Embryonic facial prominence (tissue), 1 donor: Measurements from ENCODE around the gene GFRA3.
"Not testable (repeated sequence)": the region's sequence is repeated elsewhere in the genome, so short reads cannot be mapped to it uniquely, and the experiment has no call there.

Experiments
- DNase-seq: peaks from one replicate; pipeline ENCODE4 v3.0.0-alpha.2; 2016; ENCODE audit errors: extremely low spot score

The GFRA3 gene, protein sequence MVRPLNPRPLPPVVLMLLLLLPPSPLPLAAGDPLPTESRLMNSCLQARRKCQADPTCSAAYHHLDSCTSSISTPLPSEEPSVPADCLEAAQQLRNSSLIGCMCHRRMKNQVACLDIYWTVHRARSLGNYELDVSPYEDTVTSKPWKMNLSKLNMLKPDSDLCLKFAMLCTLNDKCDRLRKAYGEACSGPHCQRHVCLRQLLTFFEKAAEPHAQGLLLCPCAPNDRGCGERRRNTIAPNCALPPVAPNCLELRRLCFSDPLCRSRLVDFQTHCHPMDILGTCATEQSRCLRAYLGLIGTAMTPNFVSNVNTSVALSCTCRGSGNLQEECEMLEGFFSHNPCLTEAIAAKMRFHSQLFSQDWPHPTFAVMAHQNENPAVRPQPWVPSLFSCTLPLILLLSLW

DNA sequence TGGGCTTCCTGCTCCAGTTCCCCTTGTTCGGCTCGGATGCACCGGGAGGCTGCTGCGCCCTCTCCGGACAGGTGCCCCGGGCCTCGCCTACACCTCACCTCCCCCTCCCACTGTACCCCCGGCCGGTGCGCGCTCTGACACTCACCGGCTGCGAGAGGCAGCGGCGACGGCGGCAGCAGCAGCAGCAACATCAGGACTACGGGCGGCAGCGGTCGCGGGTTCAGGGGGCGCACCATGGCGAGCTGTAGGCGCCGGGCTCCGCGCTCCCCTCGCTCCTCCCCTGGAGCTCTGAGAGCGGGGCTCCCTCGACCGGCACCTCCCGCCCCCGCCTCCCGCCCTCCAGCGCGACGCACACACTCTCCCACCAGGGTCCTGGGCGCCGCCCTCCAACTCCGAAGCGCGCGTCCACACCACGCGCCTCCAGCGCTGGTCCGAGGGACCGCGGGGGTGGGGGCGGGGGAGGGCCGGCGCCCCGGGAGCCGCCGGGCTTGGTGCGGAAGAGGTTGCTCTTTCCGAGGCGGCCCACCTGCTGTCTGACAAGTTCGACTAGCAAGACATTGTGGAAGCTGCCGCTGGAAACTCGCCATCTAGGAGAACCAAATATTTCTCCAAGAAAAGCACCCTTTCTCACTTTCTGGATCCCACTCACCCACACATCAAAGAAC, at the start of gene GFRA3:
TSS of gene GFRA3 (minus strand) at position 433 of the 665 bp plus-strand sequence. CDS start at position 236, 197 bp downstream.
- no peak for DNase-seq

DNA sequence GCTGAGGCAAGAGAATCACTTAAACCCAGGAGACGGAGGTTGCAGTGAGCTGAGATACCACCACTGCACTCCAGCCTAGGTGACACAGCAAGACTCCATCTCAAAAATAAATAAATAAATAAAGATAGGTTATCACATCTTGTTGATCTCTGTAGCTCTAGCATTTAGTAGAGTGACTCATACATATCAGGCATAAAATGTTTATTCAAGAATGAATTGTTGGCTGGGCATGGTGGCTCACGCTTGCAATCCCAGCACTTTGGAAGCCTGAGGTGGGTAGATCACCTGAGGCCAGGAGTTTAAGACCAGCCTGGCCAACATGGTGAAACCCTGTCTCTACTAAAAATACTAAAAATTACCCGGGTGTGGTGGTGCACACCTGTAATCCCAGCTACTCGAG, 43.8 kb upstream of the GFRA3 start:
- not testable (repeated sequence) for DNase-seq

DNA sequence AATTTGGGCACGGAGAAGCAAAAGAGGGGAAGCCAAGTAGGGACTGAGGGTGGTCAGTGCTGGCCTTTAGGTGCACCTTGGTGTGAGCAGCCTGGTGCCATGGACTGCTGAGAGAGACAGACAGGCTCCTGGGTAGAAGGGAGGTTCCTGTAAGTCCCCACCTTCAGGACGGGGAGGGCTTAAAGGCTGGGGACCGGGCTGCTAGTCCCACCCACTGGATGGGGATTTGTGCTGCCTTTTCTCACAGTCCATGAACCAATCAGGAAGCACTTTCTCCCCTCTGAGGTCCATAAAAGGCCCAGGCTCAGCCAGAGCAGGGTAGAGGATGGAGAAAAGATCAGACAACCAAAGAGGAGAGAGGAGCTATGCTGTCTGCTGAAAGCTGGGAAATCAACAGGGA, 41.9 kb upstream of the GFRA3 start:
- no peak for DNase-seq

DNA sequence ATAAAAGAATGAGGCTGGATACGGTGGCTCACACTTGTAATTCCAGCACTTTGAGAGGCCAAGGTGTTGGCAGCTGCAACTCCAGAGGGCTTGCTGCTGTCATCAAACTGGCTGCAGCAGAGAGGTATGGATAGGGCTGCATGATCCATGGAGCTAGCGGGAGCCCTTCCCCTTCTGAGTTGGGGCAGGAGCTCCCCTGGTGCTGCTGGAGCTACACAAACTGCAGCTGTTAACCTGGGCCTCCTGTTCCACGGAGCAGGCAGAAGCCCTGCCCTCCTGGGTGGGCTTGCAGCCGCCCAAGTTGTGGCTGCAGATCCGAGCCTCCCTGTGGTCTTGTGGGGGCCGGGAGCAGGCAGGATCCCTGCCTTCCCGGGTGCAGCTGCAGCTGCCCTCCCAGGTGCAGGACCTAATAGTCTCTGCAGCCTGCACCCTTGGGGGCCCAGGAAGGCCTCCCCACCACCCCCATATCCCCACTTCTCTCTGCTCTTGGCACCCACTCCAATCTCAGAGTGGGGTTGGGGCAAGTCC, 41.4 kb upstream of the GFRA3 start:
- no peak for DNase-seq

DNA sequence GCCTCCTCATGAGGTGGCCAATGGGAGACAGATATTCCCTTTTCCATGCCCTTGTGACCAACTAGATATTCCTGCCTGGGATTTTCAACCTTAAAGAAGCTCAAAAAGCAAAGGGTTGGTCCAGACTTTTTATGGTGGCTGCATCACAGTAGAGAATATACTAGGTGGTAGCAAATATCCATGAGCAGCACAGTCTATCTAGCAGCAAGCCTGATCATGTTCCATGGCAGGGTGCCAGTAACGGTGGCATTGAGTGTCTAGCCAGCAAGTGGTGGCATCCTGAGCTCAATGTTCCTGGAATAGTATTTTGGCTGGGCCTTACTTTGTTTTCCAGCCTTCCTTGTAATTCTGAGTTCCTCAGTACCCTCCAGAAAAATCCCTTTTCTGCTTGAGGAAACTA, 31.4 kb upstream of the GFRA3 start:
- DNase-seq: no peak

DNA sequence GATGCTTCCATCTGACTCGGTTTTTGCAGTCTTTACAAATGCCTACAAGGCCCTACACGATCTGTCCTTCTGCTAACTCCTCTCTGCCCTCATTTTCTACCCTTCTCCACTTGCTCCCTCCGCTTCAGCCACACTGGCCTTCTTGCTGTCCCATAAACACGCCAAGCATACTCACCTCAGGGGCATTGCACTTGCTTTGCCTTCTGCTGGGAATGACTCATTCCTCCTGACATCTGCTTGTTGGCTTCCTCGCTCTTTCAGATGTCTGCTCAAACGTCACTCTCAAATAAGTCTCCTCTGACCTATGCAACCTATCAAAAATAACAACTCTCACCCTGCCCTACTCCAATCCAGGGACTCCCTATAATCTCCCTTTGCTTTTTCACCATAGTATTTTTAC, 29.0 kb upstream of the GFRA3 start:
- DNase-seq: no peak

DNA sequence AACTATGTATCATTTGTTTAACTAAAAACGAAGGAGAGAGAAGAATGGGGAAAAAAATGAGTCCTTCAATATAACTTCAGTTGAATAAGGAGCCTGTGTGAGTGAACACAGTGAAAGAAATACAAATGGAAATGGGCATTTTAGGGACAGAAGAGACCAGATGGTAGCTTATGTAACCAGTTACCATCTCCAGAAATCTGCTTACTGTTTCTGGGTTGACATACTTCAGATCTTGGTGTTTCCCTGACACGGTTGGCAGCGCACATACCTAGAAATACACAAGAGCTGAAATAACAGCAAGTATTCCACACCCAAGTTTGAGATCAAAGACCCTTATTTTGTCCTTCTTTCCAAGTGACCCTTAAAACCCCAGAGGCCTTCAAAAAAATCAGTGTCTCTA, 14.9 kb upstream of the GFRA3 start:
- DNase-seq: no peak

DNA sequence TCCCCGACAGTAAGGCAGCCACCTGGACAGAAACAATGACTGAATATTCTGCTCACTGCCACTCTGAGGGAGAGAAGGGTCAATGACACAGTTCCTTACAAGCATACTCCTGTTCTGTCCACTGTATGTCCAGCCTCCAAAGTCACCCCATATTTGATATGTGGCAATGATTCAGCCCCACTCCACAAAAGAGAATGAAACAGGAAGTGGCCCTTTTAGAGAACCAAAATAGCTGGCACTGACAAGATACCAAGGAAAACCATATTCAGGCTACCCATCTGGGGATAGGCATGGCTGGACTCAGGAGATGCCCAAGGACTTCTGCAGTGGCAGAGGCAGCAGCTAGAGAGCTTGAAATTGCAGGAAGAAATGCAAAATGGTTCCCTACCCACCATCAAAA, 12.8 kb upstream of the GFRA3 start:
- DNase-seq: no peak

DNA sequence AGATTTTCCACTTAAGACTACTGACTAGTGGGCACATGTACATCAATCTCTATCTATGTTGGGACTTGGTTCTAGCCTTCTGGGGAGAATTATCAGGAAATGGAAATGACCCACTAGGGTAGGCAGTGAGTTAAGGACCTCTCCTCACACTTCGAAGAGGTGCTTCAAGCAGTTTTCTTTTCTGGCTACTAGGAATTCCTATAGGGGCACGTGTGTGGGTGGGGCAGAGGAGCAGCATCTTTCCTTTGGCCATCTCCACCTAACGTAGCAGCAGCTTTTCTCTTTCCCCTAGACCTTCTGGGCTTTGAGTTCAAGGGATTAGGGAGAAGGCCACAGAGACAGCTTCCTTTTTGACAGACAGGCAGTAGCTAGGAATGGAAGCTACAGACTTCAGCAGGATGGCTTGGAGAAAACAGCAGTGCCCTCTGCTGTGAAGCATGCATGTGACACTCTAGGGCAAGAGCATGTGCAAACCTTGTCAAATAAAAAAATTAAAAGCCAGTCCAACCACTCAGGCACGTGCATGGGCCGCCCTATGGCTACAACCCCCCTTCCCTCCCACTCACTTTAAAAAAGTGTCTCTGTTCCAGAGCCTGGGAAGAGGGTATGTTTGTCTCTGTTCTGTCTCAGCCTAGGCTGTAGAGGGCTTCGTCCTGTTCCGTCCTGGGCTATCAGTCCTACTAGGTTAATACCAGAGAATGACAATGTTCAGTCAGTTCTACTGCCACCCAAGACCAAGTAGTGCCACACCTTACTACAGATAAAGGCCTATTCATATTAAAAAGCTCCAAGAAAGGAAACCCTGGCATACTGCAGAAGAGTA, 8.7 kb upstream of the GFRA3 start:
- peak; percentile 23 for DNase-seq

DNA sequence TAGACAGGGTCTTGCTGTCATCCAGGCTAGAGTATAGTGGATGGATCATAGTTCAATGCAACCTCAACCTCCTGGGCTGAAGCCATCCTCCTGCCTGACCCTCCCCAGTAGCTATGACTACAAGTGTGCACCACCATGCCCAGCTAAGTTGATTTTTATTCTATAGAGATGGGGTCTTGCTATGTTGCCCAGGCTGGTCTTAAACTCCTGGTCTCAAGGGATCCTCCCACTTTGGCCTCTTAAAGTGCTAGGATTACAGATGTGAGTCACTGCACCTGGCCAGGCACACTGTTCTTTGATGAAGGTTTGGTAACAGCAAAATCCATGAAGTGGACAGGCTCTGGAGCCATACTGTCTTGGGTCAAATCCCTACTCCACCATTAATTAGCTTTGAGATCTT, 6.5 kb upstream of the GFRA3 start:
- DNase-seq: no peak

DNA sequence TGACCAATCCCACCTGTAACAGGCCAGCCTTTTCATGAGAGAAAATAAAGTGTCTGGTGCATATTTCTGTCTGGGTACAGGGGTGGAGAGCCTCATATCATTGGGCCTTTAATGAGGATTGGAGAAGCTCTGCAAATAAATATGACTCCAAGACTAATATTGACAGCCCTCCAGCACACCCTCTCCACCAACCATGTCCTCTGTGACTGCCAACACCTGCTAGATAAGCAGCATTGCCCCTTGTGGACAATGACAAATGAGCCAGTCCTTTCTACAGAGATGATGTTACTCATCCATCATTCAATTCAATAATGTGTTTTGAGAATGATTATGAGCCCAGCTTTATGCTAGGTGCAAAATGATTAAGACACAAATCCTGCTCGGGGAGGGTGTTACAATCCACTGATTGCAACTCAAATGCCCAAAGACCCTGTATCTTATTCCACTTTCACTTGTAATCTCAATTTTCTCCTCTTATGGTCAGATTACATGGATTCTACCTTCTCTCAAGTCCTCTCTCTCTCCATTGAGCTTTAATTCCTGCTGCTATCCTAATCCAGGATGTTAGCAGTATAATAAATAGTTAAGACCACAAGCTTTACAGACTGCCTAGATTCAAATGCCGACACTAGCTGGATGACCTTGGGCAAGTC, 2.1 kb upstream of the GFRA3 start:
- no peak for DNase-seq

DNA sequence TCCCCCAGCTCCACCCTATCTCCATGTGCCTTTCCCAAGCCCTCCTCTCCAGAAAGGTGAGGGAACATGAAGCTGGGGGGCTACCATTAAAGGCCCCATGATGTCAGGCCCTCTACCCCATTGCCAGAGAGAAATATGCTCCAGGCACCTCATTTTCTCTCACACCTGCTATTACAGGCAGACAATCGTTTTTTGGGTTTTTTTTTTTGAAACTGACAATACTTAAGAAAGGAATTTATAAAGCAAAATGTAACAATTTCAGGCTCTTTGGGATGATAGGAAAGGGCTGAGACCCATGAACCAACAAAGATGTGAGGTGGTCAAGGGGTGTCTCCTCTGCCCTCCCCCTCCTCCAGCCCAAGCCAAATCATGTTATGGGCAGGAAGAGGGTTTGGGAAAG, 1.5 kb upstream of the GFRA3 start:
- no peak for DNase-seq

DNA sequence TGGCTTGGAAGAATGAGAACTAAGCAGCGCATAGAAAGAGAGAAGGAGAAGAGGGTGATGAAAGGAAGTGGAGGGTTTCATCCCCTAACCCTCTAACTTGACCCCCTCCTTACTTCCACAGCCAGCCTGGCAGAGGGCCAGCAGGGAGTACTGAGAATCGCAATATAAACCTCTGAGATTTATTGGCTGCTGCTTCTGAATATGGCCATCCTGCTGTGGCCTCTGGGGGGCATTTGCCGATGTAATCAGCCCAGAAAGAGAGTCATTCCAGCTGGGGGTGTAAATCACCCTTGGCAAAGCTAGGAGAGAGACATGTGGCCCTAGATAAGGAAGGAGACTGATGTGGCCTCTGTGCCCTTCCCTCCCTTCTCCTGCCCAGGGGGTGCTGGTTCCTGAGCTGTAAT, 960 bp upstream of the GFRA3 start:
- DNase-seq: no peak

DNA sequence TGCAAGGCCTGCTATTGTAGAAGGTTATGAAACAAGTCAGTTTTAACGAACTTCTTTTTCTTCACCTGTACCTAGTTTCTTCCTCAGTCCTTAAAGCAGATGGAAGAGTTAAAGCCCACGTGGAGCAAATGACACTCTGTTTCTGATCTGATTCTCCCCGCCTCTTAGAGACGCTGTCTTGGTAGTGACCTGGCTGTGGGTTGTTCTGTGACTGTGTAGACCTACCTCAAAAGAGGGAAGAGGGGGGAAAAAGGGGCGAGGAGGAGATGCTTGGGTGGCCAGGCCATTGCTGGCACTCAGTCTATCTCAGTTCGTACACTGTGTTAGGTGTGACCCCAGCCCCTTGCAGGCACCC, 610 bp downstream of the GFRA3 start:
- no peak for DNase-seq

DNA sequence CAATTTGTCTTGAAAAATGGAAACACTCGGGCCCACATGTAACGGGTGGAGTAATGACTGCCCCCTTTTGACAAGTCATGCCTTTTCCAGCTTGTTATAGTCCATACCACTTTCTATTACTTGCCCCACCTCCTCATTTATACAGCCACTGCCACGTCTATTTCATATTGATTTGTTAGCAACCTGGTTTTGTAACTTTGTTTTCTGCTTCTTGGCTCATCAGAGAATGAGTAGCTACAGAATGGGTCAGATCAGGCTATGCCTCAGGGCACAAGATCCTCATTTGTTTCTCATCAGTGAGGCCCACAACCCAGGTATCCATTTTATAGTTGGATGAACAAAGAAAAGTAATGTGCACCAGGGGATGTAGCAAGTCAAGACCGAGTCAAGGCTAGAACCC, 1.7 kb downstream of the GFRA3 start:
- DNase-seq: no peak

DNA sequence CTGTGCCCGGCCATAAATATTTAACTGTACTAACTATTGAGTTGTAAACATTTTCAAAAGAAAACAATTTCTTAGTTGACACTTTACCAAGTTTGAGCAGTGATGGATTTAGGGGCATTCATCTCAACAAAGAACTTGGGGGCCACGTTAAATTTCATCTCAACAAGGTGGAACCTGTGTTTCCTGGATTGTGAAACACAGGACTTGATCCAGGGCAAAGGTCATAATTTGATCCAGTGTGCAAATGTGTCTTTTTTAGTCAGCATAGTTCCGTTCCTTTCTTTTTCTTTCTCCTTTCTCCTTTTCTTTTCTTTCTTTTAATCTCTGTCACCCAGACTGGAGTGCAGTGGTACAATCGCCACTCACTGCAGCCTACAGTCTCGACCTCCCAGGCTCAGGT, 3.1 kb downstream of the GFRA3 start:
- no peak for DNase-seq

DNA sequence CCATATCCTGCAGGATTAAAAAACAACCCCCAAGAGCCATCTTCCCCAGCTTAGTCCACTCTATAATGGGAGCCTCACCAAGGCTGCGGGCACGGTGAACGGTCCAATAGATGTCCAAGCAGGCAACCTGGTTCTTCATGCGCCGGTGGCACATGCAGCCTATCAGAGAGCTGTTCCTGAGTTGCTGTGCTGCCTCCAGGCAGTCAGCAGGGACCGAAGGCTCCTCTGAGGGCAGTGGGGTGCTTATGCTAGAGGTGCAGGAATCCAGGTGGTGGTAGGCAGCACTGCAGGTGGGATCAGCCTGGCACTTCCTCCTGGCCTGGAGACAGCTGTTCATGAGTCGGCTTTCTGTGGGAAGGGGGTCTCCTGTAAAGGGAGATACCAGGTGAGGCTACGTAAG, 10.2 kb downstream of the GFRA3 start:
- no peak for DNase-seq

DNA sequence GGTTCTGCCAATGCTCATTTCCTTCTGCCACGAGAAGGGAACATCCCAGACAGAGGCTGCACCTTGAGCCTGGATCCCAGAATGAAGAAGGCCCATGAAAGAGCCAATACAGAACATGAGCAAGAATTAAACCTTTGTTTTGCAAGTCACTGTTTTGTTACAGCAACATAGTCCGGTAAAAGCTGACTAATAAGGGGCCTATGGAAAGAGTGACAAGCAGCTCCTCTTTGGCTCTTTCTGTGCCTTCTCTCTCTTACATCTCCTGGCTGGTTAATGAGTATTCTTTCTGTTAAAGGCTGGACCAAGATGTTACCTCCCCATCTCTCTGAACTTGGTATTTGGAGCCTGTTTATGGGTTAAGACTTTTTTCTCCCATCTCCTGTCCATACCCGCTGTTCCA, 10.8 kb downstream of the GFRA3 start:
- no peak for DNase-seq

DNA sequence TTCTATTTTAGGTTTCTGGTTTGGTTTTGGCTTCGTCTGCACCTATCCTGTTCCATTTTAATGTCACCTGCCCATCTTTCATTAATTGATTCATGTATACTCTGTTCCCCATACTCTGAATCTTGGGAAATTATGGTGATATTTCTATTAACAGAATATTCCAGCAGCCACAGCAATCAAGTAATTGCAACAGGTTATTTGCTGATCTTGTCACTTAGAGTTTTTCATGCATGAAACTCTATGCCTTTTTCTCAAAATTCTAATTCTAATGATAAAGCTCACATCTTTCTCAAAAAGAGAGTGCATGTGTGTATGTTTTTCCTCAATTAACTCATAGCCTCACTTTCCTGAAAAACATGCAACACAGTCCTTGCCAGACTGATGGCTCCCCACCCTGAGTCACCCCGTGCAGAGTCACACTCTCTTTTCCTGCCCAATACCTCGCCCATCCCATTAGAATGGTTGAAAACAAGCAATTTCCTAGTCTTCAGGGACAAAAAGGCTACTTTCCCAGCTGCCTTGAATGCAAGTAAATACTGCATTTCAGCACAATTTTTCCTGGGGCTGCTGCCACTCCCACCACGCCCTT, 15.6 kb downstream of the GFRA3 start:
- no peak for DNase-seq

DNA sequence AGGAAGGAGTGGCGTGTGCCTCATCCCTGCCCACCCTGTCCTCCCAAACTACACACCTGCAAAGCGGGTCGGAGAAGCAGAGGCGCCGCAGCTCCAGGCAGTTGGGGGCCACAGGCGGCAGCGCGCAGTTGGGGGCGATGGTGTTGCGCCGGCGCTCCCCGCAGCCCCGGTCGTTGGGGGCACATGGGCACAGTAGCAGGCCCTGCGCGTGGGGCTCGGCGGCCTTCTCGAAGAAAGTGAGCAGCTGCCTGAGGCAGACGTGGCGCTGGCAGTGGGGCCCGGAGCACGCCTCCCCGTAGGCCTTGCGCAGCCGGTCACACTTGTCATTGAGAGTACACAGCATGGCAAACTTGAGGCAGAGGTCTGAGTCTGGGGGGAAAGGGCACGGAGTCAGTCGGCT, 16.8 kb downstream of the GFRA3 start:
- no peak for DNase-seq

DNA sequence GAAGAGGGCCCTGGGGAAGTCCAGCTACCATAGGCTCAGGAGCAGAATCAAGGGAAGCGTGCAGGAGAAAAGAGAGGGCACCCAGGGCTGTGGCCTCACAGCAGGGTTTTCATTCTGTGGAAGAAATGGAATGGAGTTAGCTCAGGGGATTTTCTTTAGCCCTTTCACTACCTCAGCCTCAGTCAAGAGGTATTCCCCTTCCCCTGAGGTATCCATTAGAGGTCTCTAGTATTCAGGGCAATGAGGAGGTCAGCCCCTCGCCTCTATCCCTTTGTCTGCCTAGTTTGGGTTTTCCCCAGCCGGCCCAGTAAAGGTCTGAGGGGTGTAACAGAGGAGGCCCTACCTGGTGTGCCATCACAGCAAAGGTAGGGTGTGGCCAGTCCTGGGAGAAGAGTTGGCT, 21.5 kb downstream of the GFRA3 start:
- no peak for DNase-seq

DNA sequence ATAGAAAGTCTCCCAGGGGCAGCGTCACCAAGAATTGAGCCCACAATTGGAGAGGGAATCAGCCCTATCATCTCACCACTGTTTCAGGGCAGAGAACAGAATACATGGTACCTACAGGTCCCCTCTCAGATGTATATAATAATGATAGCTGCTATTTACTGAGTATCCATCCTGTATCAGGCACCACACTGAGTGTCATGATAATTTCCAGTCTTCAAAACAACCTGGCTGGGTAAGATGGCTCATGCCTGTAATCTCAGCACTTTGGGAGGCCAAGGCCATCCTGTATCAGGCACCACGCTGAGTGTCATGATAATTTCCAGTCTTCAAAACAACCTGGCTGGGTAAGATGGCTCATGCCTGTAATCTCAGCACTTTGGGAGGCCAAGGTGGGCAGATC, 26.6 kb downstream of the GFRA3 start:
- not testable (repeated sequence) for DNase-seq
